IMR-90 (cell line): ENCODE measurements around the gene MGAT5B.

Experiments
- CEBPB ChIP-seq: IDR thresholded peaks from 2 replicates; pipeline ENCODE4 v1.6.1; 2012; ENCODE audit warnings: low read depth, low read length, improper control_type of control experiment
- CTCF ChIP-seq: conservative IDR thresholded peaks from 2 replicates; pipeline ENCODE4 v1.5.1; 2012; ENCODE audit warnings: mild to moderate bottlenecking, low read depth, low read length, improper control_type of control experiment
- RAD21 ChIP-seq: IDR thresholded peaks from 2 replicates; pipeline ENCODE4 v1.6.1; 2012; ENCODE audit warnings: low read length, improper control_type of control experiment

GRCh38 chr17:76864024-76864423 lies 4.2 kb upstream of the MGAT5B start:
- TF ChIP-seq CTCF (no peak), CEBPB (no peak), RAD21 (no peak)
